Heart left ventricle (tissue), 16 donors: Measurements from ENCODE around the gene CTRB2. TPM values are rescaled to one million over a fixed set of nuclear protein-coding genes. Genes with fewer than 3 reads are reported as not detected.
A peak's percentile ranks its signal among the peaks of the same experiment; 100 is the strongest.
"Not testable (repeated sequence)": the region's sequence is repeated elsewhere in the genome, so short reads cannot be mapped to it uniquely, and the experiment has no call there.

ENCODE experiments used
- ATAC-seq, 4 donors: fragments of 200-7000 bp; cut with Tn5 transposase; one replicate each; pipeline ENCODE4 v1.9.1; 2020 to 2022; ENCODE audit warnings: moderate library complexity in 4 of 4, mild to moderate bottlenecking in 3 of 4, moderate number of reproducible peaks in 1 of 4
- DNase-seq, 5 donors: peaks; one replicate each; pipeline ENCODE4 v3.0.0-alpha.2; 2020
- H3K27ac ChIP-seq, 12 donors: fragments of 200-600 bp; sonication (generic) in 4 of 12; one replicate each; pipeline versions ENCODE4 v1.5.0 to v1.8.0; 2016 to 2022; ENCODE audit warnings: mild to moderate bottlenecking in 2 of 12
- H3K27me3 ChIP-seq, 9 donors: fragments of 200-600 bp; sonication (generic) in 2 of 9; one replicate each; pipeline versions ENCODE4 v1.5.1 to v1.8.0; 2016 to 2022; ENCODE audit warnings: mild to moderate bottlenecking in 3 of 9
- H3K36me3 ChIP-seq, 9 donors: fragments of 200-600 bp; sonication (generic) in 2 of 9; one replicate each; pipeline versions ENCODE4 v1.5.0 to v1.8.0; 2018 to 2022; ENCODE audit warnings: mild to moderate bottlenecking in 2 of 9
- H3K4me1 ChIP-seq, 12 donors: fragments of 200-600 bp; sonication (generic) in 4 of 12; one replicate each; pipeline versions ENCODE4 v1.5.0 to v1.8.0; 2016 to 2022; ENCODE audit warnings: mild to moderate bottlenecking in 3 of 12
- H3K4me3 ChIP-seq, 12 donors: fragments of 200-600 bp; sonication (generic) in 4 of 12; one replicate each; pipeline versions ENCODE4 v1.5.0 to v1.8.0; 2017 to 2022; ENCODE audit warnings: mild to moderate bottlenecking in 9 of 12, moderate library complexity in 4 of 12
- H3K9me3 ChIP-seq, 12 donors: fragments of 200-600 bp; sonication (generic) in 4 of 12; one replicate each; pipeline versions ENCODE4 v1.5.0 to v1.8.0; 2016 to 2022; ENCODE audit warnings: mild to moderate bottlenecking in 1 of 12
- CTCF ChIP-seq, 12 donors: fragments of 200-600 bp; sonication (generic) in 4 of 12; IDR thresholded peaks; one replicate each; pipeline versions ENCODE4 v1.5.0 to v1.8.0; 2018 to 2022; ENCODE audit warnings: antibody characterized with exemption in 12 of 12, mild to moderate bottlenecking in 5 of 12
- POLR2A ChIP-seq, 2 donors: fragments of 450-650 bp; IDR thresholded peaks; one replicate each; pipeline ENCODE4 v1.6.1; 2017; ENCODE audit warnings: antibody characterized with exemption in 2 of 2, mild to moderate bottlenecking in 2 of 2, moderate library complexity in 2 of 2
- WGBS, 4 donors: extraction: QIAGEN DNeasy Blood & Tissue Kit in 2 of 4; methylation state at CpG; one replicate each; pipeline versions ENCODE4 v1.1.5 to v1.1.7; 2013 to 2018; 5-methylcytosine and 5-hydroxymethylcytosine counted together
- intact Hi-C, 10 donors: fragments of 100-400 bp; cut with DNase I; formaldehyde crosslinking; loops; one replicate each; pipeline versions ENCODE4 v1.11.1 to v1.14.2; 2022
- polyA plus RNA-seq, 2 donors: library from polyadenylated mRNA; stranded (reverse); fragments of 200-250 nt; gene quantifications; one replicate each; pipeline ENCODE4 v1.2.3, GENCODE V29; 2013
- total RNA-seq, 9 donors: library from RNA; depleted of rRNA in 2 of 9; stranded (reverse); fragments of >200 nt in 2 of 9; fragmentation: NEBNext Ultra II Directional in 3 of 9; extraction: Animal tissue kit (Norgen Biotek cat#: 25700) in 3 of 9; gene quantifications; one replicate each; pipeline versions ENCODE4 v1.1.0 to v1.2.4, GENCODE V29; 2016 to 2023
- donor health status: ischemic (EF 13 %, LVEDD 7.1; RV severe dilation, severe dysfunction).
- donor health status: healthy with polysubstance abuse.
- donor health status: DM: no; HTN: yes; CAD: no.
- donor health status: DM: no; HTN: no; CAD: no.
- donor health status: ischemic (EF 25% LVEDD 6.9; RV normal size, moderate dysfunction).
- donor health status: ischemic (EF 25% LVEDD 5.7; RV mildly dilated, moderate dysfunction).
- donor health status: healthy.
- donor health status: DM: yes; HTN: yes; CAD: no.
- donor health status: ischemic (EF 35%, LVEDD 5.7; RV mildly dilated, moderate dysfunction).
- donor health status: nonischemic (EF 11% LVEDD 7.7; RV severe dilation, severe dysfunction).
- donor health status: DM: yes; HTN: yes; CAD: no.
- donor health status: PGD.
- donor health status: ischemic (EF 29% LVEDD 5.4; RV normal size, mild dysfunction).
- donor health status: nonischemic (EF 23%, LVEDD 6.1; RV moderate dilation, normal function).

Gene CTRB2
- total and polyA plus RNA-seq, 11 donors: 0.51 to 3.7 (median 2.5) TPM; not detected in 5

- H3K4me3 ChIP-seq: no peak overlapping the region
- intact Hi-C loops: loop anchor here in 7 of 10 donors (2.0 kb wide), 1 partner anchor 18 kb away; the partner anchor contains the start of gene CTRB2 (in 7 of the 7)
- WGBS, 4 donors: 34 to 47% (median 42%) methylated on average over 5 to 12 of the region's 12 CpGs
- H3K4me1 ChIP-seq: peaks cover 0 to 18% (median 4%) of the 10 kb centered on the region in 12 donors
- TF ChIP-seq POLR2A (IDR thresholded peaks at IDR 0.05) (no peak), CTCF (IDR thresholded peaks at IDR 0.05) (no peak)
- peaks cover 0 to 28% (median 22%) of the 10 kb centered on the region in 9 donors for H3K36me3 ChIP-seq
- no peaks in the 10 kb centered on the region for H3K9me3 ChIP-seq
- DNase-seq: no peak
- no peak overlapping the region for H3K27ac ChIP-seq
- H3K27me3 ChIP-seq: peaks cover 0 to 8% (median 0%) of the 10 kb centered on the region in 9 donors
- peak in 3 of 4 donors; percentile 1 to 4 (median 1) for ATAC-seq
Measured at GRCh38 chr16:75225092-75225491, 18.1 kb upstream of the CTRB2 start.

- ATAC-seq: peak in 3 of 4 donors; percentile 3 to 5 (median 5)
- intact Hi-C loops: loop anchor here in 9 of 10 donors (1.0 to 2.0 kb wide), 3 partner anchors 17 to 18 kb away; partner anchors contain the start of gene CTRB2 (in 8 of the 9)
- H3K9me3 ChIP-seq: no peaks in the 10 kb centered on the region
- H3K4me1 ChIP-seq: peaks cover 0 to 19% (median 0%) of the 10 kb centered on the region in 12 donors
- 64 to 81% (median 75%) methylated on average over 13 to 20 of the region's 20 CpGs for WGBS, 4 donors
- H3K4me3 ChIP-seq: no peak overlapping the region
- peaks cover 0 to 8% (median 0%) of the 10 kb centered on the region in 9 donors for H3K27me3 ChIP-seq
- H3K36me3 ChIP-seq: peaks cover 0 to 22% (median 16%) of the 10 kb centered on the region in 9 donors
- H3K27ac ChIP-seq: no peak overlapping the region
- peak in 1 of 5 donors; percentile 10 for DNase-seq
- no peak for TF ChIP-seq POLR2A (IDR thresholded peaks at IDR 0.05)
- no peak for TF ChIP-seq CTCF (IDR thresholded peaks at IDR 0.05)
Measured at GRCh38 chr16:75224306-75225082, 17.5 kb upstream of the CTRB2 start.

- 85 to 89% methylated on average over 8 to 10 of the region's 20 CpGs; no CpG with 5 or more reads in 2 of the 4 donors for WGBS, 4 donors
- H3K36me3 ChIP-seq, H3K9me3 ChIP-seq, H3K4me3 ChIP-seq, H3K27ac ChIP-seq, DNase-seq, ATAC-seq, intact Hi-C loops, H3K27me3 ChIP-seq: not testable (repeated sequence)
- peaks cover 0 to 21% (median 0%) of the 10 kb centered on the region in 12 donors for H3K4me1 ChIP-seq
Measured at GRCh38 chr16:75223129-75223528, 16.2 kb upstream of the CTRB2 start.

- Histone ChIP-seq H3K9me3 (no peaks in the 10 kb centered on the region), H3K4me1 (peaks cover 0 to 21% (median 0%) of the 10 kb centered on the region in 12 donors), H3K27me3 (peaks cover 0 to 8% (median 0%) of the 10 kb centered on the region in 9 donors), H3K4me3 (no peak overlapping the region), H3K27ac (no peak overlapping the region), H3K36me3 (peaks cover 0 to under 1% (median 0%) of the 10 kb centered on the region in 9 donors)
- DNase-seq (peak in 1 of 5 donors; percentile 36), ATAC-seq (peak in 1 of 4 donors; percentile 8)
- WGBS, 4 donors: 51 to 68% (median 66%) methylated on average over 14 to 16 of the region's 16 CpGs
- TF ChIP-seq POLR2A (IDR thresholded peaks at IDR 0.05): no peak
- no peak for TF ChIP-seq CTCF (IDR thresholded peaks at IDR 0.05)
- intact Hi-C loops: loop anchor here in 1 of 10 donors (1.0 kb wide), 1 partner anchor 19 kb away; no protein-coding TSS in a partner anchor
Measured at GRCh38 chr16:75222271-75222783, 15.4 kb upstream of the CTRB2 start.
